Calu3 (cell line): ENCODE data around the gene HPS5. TPM values are rescaled to one million over a fixed set of nuclear protein-coding genes. Genes with fewer than 3 reads are reported as not detected.

Source experiments
- Bru-seq: library from RNA; stranded (reverse); fragments of 400-500 nt; gene quantifications from one replicate; lab custom pipeline; 2021; lab: Mats Ljungman, UMichigan
- BruChase-seq, 2 experiments: library from RNA; stranded (reverse); fragments of 400-500 nt; gene quantifications; one replicate each; lab custom pipeline; 2021; lab: Mats Ljungman, UMichigan
- BruUV-seq: library from RNA; stranded (reverse); fragments of 400-500 nt; replicated peaks from 2 replicates; lab custom pipeline; 2021; lab: Mats Ljungman, UMichigan
- CTCF ChIA-PET: fragments of 300-600 bp; sonication (Branson Sonifier 250); formaldehyde crosslinking; loops from one replicate; lab custom pipeline; 2022; ENCODE audit warnings: antibody characterized with exemption; lab: Charles Lee
- DNase-seq: peaks from one replicate; pipeline ENCODE4 v3.0.0; 2022
- H3K27ac Mint-ChIP-seq: one replicate; pipeline ENCODE4 v1.8.0; 2022; ENCODE audit warnings: mixed read lengths; ENCODE audit not compliant: unreplicated experiment
- H3K27me3 Mint-ChIP-seq: one replicate; pipeline ENCODE4 v1.8.0; 2022; ENCODE audit warnings: mixed read lengths; ENCODE audit not compliant: unreplicated experiment
- H3K36me3 Mint-ChIP-seq: one replicate; pipeline ENCODE4 v1.8.0; 2022; ENCODE audit warnings: mild to moderate bottlenecking, moderate library complexity, mixed read lengths; ENCODE audit not compliant: insufficient read depth, unreplicated experiment
- H3K4me1 Mint-ChIP-seq: one replicate; pipeline ENCODE4 v1.8.0; 2022; ENCODE audit warnings: mild to moderate bottlenecking, low read depth, mixed read lengths; ENCODE audit not compliant: unreplicated experiment
- H3K4me3 Mint-ChIP-seq: one replicate; pipeline ENCODE4 v1.8.0; 2022; ENCODE audit warnings: mild to moderate bottlenecking, low read depth, moderate library complexity, mixed read lengths; ENCODE audit not compliant: unreplicated experiment
- H3K9me3 Mint-ChIP-seq: one replicate; pipeline ENCODE4 v1.8.0; 2022; ENCODE audit warnings: low read depth, mixed read lengths; ENCODE audit not compliant: unreplicated experiment
- intact Hi-C: fragments of 100-400 bp; cut with micrococcal nuclease; formaldehyde crosslinking; loops from one replicate; pipeline ENCODE4 v1.10.0; 2022; ENCODE audit not compliant: unreplicated experiment
- long read RNA-seq: library from polyadenylated mRNA; stranded (forward); transcript quantifications from one replicate; pipeline ENCODE4 v2.0.0, GENCODE V29; 2022
- total RNA-seq: library from RNA; stranded (reverse); gene quantifications from 2 replicates; pipeline ENCODE4 v1.2.3, GENCODE V29; 2022
- TF ChIP-seq, protein P1 (sequence below): fragments of 200-600 bp; IDR thresholded peaks from one replicate; pipeline ENCODE4 v1.8.0; 2022; ENCODE audit warnings: antibody characterized with exemption; ENCODE audit not compliant: unreplicated experiment

Gene HPS5, protein sequence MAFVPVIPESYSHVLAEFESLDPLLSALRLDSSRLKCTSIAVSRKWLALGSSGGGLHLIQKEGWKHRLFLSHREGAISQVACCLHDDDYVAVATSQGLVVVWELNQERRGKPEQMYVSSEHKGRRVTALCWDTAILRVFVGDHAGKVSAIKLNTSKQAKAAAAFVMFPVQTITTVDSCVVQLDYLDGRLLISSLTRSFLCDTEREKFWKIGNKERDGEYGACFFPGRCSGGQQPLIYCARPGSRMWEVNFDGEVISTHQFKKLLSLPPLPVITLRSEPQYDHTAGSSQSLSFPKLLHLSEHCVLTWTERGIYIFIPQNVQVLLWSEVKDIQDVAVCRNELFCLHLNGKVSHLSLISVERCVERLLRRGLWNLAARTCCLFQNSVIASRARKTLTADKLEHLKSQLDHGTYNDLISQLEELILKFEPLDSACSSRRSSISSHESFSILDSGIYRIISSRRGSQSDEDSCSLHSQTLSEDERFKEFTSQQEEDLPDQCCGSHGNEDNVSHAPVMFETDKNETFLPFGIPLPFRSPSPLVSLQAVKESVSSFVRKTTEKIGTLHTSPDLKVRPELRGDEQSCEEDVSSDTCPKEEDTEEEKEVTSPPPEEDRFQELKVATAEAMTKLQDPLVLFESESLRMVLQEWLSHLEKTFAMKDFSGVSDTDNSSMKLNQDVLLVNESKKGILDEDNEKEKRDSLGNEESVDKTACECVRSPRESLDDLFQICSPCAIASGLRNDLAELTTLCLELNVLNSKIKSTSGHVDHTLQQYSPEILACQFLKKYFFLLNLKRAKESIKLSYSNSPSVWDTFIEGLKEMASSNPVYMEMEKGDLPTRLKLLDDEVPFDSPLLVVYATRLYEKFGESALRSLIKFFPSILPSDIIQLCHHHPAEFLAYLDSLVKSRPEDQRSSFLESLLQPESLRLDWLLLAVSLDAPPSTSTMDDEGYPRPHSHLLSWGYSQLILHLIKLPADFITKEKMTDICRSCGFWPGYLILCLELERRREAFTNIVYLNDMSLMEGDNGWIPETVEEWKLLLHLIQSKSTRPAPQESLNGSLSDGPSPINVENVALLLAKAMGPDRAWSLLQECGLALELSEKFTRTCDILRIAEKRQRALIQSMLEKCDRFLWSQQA
- 25.2 and 26.4 TPM in 2 replicates for total RNA-seq
- Bru-seq, nascent RNA, result percentile 89 among the genes with signal in this experiment
- percentile 78 among the genes with signal in this experiment for BruChase-seq, experiment 1, labeled RNA remaining after a 6-hour chase
- percentile 85 among the genes with signal in this experiment for BruChase-seq, experiment 2, labeled RNA remaining after a 2-hour chase
- long read RNA-seq, full-length matches to known transcripts, result 5 of 21 reads
- long read RNA-seq, partial matches to known transcripts, result 7 of 21 reads
- long read RNA-seq, other reads (novel, unspliced or antisense), result 9 of 21 reads

DNA sequence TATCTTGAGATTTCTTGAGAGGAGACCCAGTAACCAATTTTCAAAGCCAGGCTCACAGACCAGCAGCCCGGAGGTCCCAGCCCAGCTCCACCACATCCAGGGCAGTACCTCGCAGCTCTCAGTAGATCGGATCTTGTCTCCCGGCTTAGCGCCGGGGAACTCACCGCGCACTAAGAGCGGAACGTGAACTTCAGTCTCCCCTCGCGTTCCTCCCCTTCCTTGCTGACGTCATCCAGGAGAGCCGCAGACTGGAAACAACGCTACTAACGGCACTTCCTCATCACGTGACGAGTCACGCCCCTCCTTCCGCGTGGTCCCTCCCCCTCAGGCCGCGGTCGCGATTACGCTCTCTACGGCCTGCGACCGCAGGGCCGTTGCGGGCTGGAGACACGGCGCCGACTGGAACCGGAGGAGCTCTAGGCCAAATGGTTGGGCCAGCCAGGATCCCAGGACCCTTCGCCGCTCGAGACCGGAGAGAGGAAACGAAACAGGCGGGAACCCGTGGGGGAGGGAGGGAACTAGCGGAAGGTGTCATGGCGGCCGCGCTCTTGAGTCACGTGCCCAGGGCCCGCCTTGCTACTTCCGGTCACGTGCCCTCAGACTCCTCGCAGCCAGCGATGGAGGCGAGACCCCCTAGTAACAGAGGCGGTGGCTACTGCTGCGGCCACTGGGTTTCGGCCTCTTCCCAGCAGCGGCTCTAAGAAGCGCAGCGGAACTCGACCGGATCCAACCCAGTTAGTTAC, at the start of gene HPS5, which contains the start of gene GTF2H1:
HPS5 (minus strand) TSS at position 172 of the 743 bp plus-strand sequence. CDS start 4,282 bp downstream, outside the sequence.
GTF2H1 (plus strand) TSS at position 599 of the 743 bp plus-strand sequence. CDS start 10,508 bp downstream, outside the sequence.
- H3K4me3 Mint-ChIP-seq, result peak within 1 kb of the TSS; percentile 78
- TF ChIP-seq, protein P1, sequence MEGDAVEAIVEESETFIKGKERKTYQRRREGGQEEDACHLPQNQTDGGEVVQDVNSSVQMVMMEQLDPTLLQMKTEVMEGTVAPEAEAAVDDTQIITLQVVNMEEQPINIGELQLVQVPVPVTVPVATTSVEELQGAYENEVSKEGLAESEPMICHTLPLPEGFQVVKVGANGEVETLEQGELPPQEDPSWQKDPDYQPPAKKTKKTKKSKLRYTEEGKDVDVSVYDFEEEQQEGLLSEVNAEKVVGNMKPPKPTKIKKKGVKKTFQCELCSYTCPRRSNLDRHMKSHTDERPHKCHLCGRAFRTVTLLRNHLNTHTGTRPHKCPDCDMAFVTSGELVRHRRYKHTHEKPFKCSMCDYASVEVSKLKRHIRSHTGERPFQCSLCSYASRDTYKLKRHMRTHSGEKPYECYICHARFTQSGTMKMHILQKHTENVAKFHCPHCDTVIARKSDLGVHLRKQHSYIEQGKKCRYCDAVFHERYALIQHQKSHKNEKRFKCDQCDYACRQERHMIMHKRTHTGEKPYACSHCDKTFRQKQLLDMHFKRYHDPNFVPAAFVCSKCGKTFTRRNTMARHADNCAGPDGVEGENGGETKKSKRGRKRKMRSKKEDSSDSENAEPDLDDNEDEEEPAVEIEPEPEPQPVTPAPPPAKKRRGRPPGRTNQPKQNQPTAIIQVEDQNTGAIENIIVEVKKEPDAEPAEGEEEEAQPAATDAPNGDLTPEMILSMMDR, result no peak
- H3K36me3 Mint-ChIP-seq, result peaks cover 47% of the 10 kb centered on the region
- H3K27ac Mint-ChIP-seq, result peak within 1 kb of the TSS; percentile 99
- DNase-seq, result peak; percentile 94
- no TSS peak for BruUV-seq
- no peaks in the 10 kb centered on the region for H3K9me3 Mint-ChIP-seq
- H3K4me1 Mint-ChIP-seq, result peaks cover 62% of the 10 kb centered on the region
- intact Hi-C loops, result loop anchor here (5.0 to 10.0 kb wide), 4 partner anchors 60 to 203 kb away; partner anchors contain the start of gene TSG101
- H3K27me3 Mint-ChIP-seq, result no peaks in the 10 kb centered on the region
- CTCF ChIA-PET, result interaction anchor here (0.6 kb wide), 2 partner anchors 9 to 182 kb away, joined by 3 read pairs; no protein-coding TSS in a partner anchor

DNA sequence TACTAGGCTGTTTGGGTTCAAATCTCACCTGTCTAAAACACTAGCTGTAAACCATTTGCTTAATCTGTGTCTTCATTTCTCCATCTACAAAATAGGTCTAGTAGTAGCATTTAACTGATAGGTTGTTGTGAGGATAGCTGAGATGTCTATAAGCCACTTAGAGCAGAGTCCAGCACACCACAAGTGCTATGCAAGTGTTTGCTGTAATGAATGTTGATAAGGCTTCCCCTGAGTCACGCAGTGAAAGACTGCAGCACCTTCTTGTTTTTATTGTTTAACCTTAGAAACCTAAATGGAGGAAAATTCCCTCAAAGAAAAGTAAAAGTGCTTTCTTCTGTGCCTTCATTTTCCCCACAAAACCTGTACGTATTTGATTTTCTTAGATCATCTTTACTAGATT, 49.3 kb upstream of the HPS5 start:
- DNase-seq, result no peak
- CTCF ChIA-PET, result no interaction called here
- no peaks in the 10 kb centered on the region for H3K9me3 Mint-ChIP-seq
- H3K4me3 Mint-ChIP-seq, result no peak overlapping the region
- no peaks in the 10 kb centered on the region for H3K27me3 Mint-ChIP-seq
- BruUV-seq, result no TSS peak
- TF ChIP-seq, protein P1, result no peak
- intact Hi-C loops, result no loop called here
- peaks cover 12% of the 10 kb centered on the region for H3K36me3 Mint-ChIP-seq
- H3K27ac Mint-ChIP-seq, result no peak overlapping the region
- H3K4me1 Mint-ChIP-seq, result no peaks in the 10 kb centered on the region

DNA sequence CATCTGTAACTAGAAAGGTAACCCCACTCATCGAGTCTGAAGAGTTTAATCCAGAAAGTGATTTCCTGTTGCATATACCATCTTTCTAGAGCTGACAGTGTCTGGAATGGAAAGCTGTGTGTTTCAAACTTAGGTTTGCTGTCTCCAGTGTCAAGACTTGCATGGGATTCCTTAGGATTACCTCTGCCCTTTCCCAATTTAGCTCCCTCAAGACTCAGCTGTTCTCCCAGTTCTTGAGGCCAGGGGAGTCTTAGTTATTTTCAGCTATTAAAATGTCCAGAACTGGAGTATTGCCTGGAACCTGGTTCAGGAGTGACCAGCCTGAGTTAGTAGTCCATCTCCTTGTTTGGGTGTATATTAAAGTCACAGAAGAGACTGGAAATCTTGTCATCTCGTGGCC, 47.5 kb upstream of the HPS5 start:
- no peak for DNase-seq
- H3K27ac Mint-ChIP-seq, result no peak overlapping the region
- intact Hi-C loops, result no loop called here
- H3K9me3 Mint-ChIP-seq, result no peaks in the 10 kb centered on the region
- no peaks in the 10 kb centered on the region for H3K27me3 Mint-ChIP-seq
- H3K36me3 Mint-ChIP-seq, result peaks cover 26% of the 10 kb centered on the region
- H3K4me1 Mint-ChIP-seq, result no peaks in the 10 kb centered on the region
- TF ChIP-seq, protein P1, result no peak
- CTCF ChIA-PET, result no interaction called here
- H3K4me3 Mint-ChIP-seq, result no peak overlapping the region
- BruUV-seq, result no TSS peak
